RWPE1 (cell line): Measurements from ENCODE around the gene MYL4.
"Not testable (repeated sequence)": the region's sequence is repeated elsewhere in the genome, so short reads cannot be mapped to it uniquely, and the experiment has no call there.

Experiments
- CTCF ChIA-PET: fragments of 350-600 bp; sonication (Branson Sonifier 250); formaldehyde crosslinking; extraction: SDS; loops from one replicate; lab custom pipeline; 2021; lab: Yijun Ruan, JAX
- POLR2A ChIA-PET: fragments of 400-600 bp; formaldehyde crosslinking; extraction: SDS; loops from one replicate; lab custom pipeline; 2020; ENCODE audit warnings: antibody characterized with exemption; ENCODE audit not compliant: low non-redundant PET; lab: Yijun Ruan, JAX
- DNase-seq: peaks from one replicate; pipeline ENCODE4 v3.0.0; 2012; ENCODE audit warnings: low spot score
- H3K27ac ChIP-seq: fragments of 450-650 bp; 2 replicates; pipeline ENCODE4 v1.5.1; 2017
- CTCF ChIP-seq: fragments of 450-650 bp; conservative IDR thresholded peaks from 2 replicates; pipeline ENCODE4 v1.5.1; 2017; ENCODE audit warnings: low read depth, mild to moderate bottlenecking

MYL4 gene

DNA sequence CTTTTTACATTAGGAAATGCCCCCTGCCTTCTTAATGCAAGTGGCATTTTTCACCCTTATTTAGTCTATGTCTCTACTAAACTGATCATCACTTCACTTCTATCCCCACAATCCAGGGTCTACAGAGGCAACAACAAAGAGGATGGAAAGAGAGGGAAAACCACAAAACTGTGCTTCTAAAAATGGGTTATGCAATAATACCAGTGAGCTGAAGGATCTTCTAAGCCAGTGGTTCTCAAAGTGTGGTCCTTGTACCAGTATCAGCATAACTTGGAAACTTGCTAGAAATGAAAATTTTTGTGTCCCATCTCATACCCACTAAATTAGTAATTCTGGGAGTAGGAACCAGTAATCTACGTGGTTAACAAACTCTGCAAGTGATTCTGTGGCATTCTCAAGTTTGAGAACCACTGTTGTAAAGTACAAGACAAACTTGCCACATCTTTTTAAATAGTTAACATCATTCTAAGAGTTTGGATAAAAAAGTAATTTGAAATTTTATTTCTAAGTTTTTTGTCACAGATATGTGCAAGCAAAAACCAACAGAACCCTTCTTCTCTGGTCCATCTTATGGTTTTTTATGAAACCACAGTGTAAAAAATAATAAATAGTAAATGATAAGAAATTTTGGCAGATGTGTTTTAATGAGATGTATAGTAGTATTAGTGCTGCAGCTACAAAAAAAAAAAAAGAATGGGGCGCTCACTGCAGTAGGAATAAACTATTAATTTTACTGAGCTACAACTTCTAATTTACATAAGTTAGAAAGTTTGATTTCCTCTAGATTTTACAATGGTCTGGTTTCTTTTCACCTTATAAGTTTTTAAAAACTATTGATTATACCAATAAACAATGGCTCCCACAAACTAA lies 36.2 kb upstream of the MYL4 start:
- no peak for DNase-seq
- no peak for TF ChIP-seq CTCF
- ChIA-PET POLR2A (no interaction called here), CTCF (no interaction called here)
- no peak overlapping the region for H3K27ac ChIP-seq

GRCh38 chr17:47174823-47175222 lies 34.3 kb upstream of the MYL4 start:
- DNase-seq, CTCF ChIA-PET, POLR2A ChIA-PET, H3K27ac ChIP-seq: not testable (repeated sequence)

DNA sequence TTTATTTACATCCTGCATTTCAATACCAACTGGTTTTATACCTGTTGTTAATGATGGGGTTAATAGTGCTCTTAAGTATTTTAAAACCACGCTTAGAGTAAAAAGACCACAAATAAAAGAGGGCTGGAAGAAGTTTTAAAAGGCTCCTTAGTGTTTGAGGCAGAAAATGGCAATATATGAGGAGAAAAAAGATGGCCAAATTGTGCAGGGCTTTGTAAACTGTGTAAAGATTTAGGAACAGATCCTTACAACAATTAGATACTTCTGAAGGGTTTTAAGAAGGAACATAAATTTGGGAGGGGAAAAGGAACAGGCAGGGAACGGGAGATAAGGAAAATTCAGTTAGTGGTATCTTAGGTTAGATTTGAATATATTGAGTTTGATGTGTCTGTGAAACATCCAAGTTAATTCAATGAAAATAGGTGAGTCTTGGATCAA lies 32.7 kb upstream of the MYL4 start:
- no peak for TF ChIP-seq CTCF
- H3K27ac ChIP-seq = no peak overlapping the region
- CTCF ChIA-PET = no interaction called here
- no peak for DNase-seq
- POLR2A ChIA-PET = no interaction called here

- H3K27ac ChIP-seq = no peak overlapping the region
- POLR2A ChIA-PET = no interaction called here
- DNase-seq = no peak
- no peak for TF ChIP-seq CTCF
- CTCF ChIA-PET = no interaction called here
Measured at GRCh38 chr17:47177261-47177660, 31.9 kb upstream of the MYL4 start.

- POLR2A ChIA-PET = no interaction called here
- TF ChIP-seq CTCF = no peak
- no peak overlapping the region for H3K27ac ChIP-seq
- CTCF ChIA-PET = no interaction called here
- DNase-seq = no peak
Measured at GRCh38 chr17:47179141-47179540, 30.0 kb upstream of the MYL4 start.

- ChIA-PET POLR2A (no interaction called here), CTCF (no interaction called here)
- DNase-seq = no peak
- TF ChIP-seq CTCF = no peak
- no peak overlapping the region for H3K27ac ChIP-seq
Measured at GRCh38 chr17:47180337-47180736, 28.8 kb upstream of the MYL4 start.

- CTCF ChIA-PET, DNase-seq, POLR2A ChIA-PET, H3K27ac ChIP-seq: not testable (repeated sequence)
Measured at GRCh38 chr17:47180988-47181387, 28.2 kb upstream of the MYL4 start.
